ENCODE results near the gene EPHA3. TPM values are rescaled to one million over a fixed set of nuclear protein-coding genes. Genes with fewer than 3 reads are reported as not detected.

The EPHA3 gene
- polyA plus RNA-seq, 3 donors = 3.8 to 5.4 (median 4.3) TPM

DNA sequence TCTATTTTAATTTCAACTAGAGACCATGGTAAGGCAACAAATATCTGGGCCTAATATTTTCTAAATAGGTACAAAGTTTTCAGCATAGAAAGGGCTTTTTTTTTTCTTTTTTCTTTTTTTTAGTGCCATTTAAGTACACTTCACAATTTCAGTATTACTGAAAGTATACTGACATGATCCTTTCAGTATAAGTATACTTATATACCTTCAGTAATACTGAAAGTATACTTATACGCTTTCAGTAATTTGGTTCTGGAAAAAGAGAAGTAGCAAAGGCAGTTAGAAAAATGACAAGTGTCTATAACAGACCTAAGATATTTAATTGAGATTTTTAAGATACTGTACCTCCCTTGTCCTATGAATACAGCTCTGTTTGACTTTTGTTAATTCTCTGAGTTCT, 339.2 kb downstream of the EPHA3 start:
- DNase-seq = no peak

DNA sequence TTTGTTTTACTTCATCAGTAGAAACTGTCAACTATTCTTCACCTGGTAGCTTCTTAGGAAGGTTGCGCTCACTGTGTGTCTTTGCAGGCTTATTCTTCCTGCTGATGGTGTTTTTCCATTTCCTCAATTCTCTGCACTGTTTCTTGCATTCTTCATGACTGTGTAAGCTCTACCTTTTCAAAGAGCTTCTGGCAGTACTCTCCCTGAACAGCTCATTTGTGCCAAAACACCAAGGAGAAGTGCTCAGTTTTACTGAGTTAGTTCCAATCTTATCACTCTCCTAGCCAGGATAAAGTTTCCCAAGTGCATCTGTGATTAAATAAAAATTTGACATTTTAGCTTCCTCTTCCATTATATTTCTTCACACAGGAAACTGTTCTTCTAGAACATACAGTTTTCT, 339.8 kb downstream of the EPHA3 start:
- no peak for DNase-seq

DNA sequence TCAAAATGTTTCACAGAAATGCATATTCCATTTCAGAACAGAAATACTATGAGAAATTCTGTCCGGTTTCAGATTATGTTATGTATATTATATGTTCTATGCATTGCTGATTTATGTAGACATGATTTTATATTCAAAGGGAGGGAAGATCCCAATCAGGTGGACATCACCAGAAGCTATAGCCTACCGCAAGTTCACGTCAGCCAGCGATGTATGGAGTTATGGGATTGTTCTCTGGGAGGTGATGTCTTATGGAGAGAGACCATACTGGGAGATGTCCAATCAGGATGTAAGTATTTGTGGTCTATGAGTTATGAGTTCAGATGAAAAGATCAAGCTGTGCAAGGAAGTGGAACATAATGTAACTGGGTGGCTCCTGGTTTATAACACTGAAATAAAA, 341.7 kb downstream of the EPHA3 start:
- no peak for DNase-seq

DNA sequence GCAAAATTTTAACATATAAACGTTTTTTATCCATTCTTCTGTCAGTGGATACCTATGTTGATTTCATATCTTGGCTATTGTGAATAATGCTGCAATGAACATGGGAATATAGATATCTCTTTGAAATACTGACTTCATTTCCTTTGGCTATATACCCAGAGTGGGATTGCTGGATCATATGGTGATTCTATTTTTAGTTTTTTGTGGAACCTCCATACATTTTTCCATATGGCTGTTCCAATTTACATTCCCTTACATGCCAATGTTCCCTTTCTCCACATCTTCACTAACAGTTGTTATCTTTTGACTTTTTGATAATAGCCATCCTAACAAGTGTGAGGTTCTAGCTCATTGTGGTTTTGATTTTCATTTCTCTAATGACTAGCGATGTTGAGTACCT, 344.6 kb downstream of the EPHA3 start:
- DNase-seq = no peak

GRCh38 chr3:89455240-89455639, 347.8 kb downstream of the EPHA3 start:
- no peak for DNase-seq

DNA sequence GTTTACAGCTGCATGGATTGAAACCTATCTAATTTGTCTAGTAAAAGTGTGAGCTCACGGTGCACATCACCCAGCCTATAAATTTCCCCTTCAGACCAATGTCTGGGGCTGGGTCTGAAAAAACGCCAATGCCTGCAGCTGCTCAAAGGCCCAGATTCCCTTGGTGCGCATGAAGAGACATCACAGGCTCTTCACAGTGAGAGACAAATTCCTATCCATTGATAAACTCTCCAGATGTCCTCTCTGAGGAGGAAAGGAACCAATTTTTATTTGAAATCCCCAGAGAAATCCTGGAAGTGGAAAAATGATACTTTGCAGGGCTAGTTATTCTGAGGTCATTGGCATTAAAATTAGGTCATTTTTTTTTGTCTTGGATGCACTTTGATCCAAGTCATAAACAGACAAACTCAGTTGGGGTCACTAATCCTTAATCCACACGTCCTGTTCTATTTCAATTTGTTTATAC, 360.5 kb downstream of the EPHA3 start:
- no peak for DNase-seq

- DNase-seq = no peak
These were observed 364.7 kb downstream of the EPHA3 start for GRCh38 chr3:89472101-89472500.

GRCh38 chr3:89474333-89475130, 367.1 kb downstream of the EPHA3 start:
- no peak for DNase-seq

DNA sequence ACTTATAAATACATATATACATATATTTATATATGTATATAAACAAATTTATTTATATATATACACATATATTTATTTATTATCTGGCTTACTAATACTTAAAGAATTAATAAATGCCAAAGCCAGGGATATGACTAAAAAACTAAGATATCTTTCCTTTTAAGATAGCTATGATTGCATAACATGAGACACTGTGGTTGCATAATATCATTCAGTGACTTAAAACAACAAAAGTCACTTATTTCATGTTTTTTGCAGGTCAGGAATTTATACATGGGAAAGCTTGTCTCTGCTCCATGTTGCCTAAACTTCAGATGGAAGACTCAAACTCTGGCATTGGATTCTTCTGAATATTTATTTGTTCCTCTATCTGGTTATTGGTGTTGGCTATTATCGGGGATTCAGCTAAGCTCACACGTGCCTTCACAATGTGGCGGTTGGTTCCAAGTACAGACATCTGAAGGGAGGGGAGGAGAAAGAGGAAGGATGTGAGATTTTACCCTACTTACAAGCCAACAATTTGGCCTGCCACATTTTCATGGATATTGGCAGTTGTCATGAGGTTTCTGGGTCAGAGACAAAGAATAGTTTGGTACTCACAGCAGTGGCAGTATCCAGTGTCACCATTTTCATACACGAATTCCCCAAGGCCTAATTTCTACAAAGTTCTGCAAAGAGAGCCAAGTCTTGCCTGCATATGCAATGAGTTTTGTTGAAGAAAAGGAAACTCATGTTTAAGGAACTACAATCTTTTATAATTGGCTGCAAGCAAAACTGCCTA, 381.6 kb downstream of the EPHA3 start:
- no peak for DNase-seq

- no peak for DNase-seq
These were observed 382.7 kb downstream of the EPHA3 start for GRCh38 chr3:89490129-89490528.

GRCh38 chr3:89494734-89495133, 387.3 kb downstream of the EPHA3 start:
- DNase-seq = no peak

DNA sequence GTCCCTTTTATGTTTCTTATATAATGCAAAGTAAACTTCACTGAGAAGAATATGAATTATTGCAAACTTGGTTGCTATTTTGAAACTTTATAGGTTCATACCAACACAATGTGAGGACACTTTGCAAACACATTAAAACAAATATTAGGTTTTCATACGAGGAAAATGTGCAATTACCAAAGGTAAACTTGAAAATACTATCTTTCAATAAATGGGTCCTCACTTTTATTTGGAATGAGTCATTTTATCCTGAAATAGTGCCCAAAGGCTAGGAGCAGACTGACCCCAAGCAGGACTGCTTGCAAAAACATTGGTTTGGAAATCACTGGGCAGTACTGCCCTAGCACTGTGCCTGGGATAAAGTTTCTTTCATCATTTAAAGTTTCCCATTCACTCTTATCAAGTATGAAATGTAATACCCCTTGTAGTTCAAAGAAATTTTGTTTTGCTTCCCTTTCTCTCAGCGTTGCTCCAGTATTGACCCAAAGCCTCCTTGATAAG, 396.5 kb downstream of the EPHA3 start:
- DNase-seq = no peak

- DNase-seq = no peak
These were observed 397.0 kb downstream of the EPHA3 start for GRCh38 chr3:89504432-89504831.

DNA sequence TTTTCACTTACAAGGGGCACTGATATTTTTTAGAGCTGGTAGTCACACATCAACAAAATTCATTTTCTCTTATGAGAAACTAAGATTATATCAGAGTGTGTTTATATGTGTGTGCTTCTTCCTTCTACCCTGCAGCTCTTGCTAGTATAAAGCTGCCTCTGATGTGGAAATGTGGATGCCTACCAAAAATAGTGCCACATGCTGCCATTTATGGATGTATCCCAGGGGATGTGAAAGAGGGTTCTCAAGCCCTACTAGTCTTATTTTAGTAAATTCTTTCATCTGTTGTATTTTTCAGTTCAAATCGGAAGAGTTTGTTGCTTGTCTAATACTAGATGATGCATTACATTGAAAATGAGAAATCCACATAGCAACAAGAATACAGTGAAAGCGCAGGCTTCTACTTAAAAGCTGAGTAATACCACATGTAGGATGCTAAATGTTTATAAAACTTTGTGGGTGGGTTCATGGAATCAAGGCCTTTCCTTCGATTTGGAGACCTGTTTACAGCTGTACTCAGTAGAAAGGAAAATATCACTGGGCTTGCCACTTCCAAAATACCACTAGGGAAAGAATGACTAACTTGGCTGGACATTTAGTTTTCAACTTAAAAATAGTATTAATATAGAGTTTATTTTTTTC, 399.2 kb downstream of the EPHA3 start:
- DNase-seq = no peak

GRCh38 chr3:89521328-89521727, 413.9 kb downstream of the EPHA3 start:
- no peak for DNase-seq

DNA sequence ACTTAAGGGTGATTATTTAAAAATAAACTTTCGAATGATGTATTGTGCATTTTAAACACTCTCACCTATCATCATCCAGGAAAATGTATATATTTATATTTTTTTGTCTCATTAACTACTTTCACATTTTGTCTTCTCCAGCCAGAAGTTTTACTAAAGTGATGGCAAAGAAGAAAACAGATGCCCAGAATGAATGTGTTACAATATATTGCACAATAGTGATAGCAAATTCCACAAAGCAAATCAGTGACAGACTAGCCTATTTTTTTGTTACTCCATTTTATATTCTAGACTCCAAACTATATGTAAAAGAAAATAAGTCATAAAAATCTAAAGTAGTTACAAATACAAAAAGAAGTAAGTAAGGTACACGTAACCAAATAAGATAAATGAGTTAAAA, 414.7 kb downstream of the EPHA3 start:
- DNase-seq = no peak

GRCh38 chr3:89525609-89526008, 418.2 kb downstream of the EPHA3 start:
- DNase-seq = no peak

- DNase-seq = no peak
These were observed 420.4 kb downstream of the EPHA3 start for GRCh38 chr3:89527736-89528305.
